GM21526 (cell line): Measurements from ENCODE around the gene HK1.
"Not testable (repeated sequence)": the region's sequence is repeated elsewhere in the genome, so short reads cannot be mapped to it uniquely, and the experiment has no call there.

Experiments
- ATAC-seq: cut with Tn5 transposase; IDR thresholded peaks from one replicate; pipeline ENCODE4 v1.9.1; 2021; ENCODE audit warnings: moderate library complexity; ENCODE audit not compliant: unreplicated experiment, low FRiP score

Gene HK1

DNA sequence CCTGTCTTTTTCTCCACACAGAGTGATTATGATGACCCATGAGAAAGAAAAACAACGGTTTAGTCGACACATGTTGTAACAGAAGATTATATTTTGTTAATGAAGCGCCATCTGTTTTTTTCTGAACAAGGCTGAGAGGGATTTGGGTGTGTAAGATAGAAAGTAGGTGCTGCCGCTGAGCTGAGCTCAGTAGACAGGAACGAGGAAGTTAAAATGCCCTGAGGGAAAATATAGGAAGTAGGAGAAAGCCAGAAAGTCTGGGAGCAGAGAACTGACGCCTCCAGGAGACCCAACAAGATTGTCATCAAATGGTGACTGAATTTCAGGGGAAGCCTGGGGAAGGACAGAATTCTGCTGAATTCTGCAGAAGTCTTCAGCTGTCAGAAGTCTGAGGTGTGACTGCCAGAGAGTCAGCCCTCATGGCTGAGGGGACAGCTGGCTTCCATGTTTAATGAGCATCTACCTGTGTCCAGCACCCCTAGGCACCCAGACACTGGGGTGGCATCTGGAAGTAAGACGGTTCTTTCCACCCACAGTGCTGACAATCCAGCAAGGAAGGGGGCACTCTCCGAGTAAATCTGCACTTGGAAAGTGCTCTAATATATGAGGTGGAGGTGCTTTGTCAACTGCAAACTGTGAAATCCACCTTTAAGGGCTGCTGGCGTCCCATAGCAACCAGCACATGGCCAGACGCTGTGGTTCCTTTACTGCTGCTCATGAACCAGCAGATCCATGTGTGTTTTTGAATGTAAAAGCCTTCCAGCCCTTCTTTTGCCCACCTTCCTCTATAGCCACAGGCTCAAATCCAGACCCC lies 160.4 kb downstream of the HK1 start:
- no peak for ATAC-seq

DNA sequence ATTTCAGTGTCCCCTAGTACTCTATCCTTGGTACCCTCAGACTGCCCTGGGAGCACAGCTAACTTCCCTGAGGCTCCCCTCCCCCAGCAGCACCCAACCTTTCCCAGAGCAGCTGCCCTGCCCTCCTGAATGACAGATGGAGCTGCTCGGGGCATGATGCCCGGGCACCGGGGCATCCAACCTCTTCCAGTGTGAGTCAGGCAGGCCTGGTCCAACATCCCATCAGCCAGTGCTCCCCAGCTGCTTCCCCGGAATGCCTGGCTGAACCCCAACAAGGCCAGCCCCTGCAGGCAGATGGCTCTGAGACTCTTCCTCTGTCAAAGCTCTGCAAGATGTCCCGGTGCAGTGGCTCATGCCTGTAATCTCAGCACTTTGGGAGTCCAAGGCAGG lies 161.0 kb downstream of the HK1 start:
- ATAC-seq: no peak

DNA sequence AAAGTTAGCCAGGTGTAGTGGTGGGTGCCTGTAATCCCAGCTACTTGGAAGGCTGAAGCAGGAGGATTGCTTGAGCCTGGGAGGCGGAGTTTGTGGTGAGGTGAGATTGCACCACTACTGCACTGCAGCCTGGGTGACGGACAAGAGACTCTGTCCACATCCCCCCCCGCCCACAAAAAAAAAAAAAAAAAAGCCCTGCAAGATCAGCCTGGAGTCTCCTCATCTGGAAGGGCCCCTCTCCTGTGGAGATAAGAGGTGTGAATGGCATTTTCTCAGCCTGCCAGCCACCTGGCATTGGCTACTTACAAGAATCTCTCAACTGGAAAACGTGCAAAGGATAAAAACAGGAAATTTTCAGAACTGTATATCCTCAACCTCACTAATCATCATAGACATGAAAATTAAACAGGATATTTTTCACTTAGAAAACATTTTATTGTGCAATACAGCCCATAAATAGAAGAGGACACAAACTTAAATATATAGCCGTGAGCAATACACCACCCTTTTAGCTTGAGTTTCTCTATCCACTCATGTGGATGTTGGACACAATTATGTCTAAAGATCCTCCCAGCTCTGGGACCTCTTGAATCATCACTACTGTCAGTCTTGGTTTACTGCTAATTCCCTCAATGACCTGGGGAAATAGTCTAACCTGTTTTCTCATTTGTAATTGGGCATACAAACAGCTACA lies 161.7 kb downstream of the HK1 start:
- no peak for ATAC-seq

DNA sequence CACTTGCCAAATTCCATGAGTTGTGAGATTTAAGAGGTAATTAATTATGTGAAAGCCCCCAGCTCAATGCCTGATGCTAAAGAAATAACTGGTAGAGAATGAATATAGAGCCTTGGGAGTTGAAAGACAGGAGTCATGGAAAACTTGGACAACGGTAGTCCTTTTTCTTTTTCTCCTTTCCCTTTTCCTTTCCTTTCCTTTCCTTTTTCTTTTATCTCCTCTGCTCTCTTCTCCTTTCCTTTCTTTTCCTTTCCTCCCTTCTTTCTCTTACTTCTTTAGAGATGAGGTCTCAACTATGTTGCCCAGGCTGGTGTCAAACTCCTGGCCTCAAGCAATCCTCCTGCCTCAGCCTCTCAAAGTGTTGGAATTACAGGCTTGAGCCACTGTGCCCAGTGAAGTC lies 165.1 kb downstream of the HK1 start:
- no peak for ATAC-seq

DNA sequence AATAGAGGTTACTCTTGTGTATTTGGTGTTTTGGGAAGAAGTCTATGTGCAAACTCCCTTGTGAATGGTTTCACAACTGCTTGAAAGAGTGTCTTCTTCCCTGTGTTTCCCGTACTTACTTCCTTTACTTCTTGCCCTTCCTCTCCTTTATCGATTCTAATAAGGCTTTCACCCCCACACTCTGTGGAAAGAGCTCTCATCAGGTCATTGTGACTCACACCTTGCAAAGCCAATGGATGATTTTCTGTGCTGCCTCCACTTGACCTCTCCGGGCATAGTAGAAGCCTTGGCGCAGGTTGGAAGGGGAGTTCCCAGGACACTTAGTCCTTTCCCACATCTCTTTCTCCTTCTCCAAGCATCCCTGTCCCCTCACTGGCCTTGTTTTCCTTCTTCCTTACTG lies 166.7 kb downstream of the HK1 start:
- ATAC-seq: no peak

DNA sequence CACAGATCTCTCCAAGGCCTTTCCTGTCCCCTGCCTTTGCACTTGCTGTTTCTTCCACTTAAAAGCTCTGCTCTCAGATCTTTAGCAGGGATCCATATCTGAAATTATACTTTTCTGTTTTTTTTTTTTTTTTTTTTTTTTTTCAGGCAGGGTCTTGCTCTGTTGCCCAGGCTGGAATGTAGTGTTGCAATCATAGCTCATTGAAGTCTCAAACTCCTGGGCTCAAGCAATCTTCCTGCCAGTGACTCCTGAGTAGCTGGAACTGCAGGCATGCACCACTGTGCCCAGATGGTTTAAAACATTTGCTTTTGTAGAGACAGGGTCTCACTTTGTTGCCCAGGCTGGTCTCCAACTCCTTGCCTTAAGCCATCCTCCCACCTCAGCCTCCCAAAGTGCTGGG lies 167.9 kb downstream of the HK1 start:
- no peak for ATAC-seq

DNA sequence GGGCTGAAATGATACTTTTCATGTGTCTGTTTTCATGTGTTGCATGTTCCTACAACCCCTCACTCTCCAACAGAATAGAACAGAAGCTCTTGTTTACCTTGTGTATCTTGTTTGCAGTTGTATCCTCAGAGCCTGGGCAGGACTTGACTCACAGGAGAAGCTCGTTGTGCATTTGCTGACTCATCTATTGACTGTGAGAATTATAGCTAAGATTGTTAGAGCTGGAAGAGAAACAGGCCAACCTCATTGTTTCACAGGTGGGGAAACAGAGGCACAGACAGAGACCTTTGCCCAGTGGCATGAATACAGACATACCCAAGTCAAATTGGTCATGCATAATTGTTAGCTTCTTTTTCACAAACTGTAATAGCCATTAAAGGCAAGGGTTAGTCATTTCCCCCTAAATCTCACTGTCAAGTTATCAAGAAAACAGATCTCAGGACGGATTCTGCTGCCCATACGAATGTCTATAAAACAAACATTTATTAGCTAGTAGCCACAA lies 168.4 kb downstream of the HK1 start:
- ATAC-seq: no peak

DNA sequence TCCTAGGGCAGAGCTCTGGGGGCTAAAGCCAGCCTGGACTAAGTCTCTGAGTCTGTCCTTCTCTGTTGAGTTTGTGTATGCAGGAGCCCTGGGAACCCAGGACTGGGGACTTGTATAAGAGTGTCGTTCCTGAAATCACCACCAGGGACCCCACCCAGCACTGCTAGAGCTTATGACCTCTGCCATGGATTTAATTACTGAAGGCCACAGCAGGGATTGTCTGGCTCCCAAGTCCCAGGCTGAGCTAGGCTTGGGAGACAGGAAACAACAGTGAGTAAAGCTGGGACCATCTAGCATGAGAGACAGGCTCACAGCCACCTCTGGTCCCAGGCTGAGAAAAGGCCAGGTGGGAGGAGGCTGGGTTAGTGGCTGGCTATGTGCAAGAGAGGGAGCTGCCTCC lies 171.5 kb downstream of the HK1 start:
- ATAC-seq: no peak

DNA sequence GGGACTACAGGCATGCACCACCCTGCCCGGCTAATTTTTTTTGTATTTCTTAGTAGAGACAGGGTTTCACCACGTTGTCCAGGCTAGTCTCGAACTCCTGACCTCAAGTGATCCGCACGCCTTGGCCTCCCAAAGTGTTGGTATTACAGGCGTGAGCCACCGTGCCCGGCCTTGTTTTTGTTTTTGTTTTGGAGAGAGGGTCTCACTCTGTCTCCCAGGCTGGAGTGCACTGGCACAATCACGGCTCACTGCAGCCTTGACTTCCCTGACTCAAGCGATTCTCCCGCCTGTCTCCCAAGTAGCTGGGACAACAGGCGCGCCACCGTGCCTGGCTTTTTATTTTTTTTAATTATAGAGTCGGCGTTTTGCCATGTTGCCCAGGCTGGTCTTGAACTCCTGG lies 172.1 kb downstream of the HK1 start:
- ATAC-seq: not testable (repeated sequence)

DNA sequence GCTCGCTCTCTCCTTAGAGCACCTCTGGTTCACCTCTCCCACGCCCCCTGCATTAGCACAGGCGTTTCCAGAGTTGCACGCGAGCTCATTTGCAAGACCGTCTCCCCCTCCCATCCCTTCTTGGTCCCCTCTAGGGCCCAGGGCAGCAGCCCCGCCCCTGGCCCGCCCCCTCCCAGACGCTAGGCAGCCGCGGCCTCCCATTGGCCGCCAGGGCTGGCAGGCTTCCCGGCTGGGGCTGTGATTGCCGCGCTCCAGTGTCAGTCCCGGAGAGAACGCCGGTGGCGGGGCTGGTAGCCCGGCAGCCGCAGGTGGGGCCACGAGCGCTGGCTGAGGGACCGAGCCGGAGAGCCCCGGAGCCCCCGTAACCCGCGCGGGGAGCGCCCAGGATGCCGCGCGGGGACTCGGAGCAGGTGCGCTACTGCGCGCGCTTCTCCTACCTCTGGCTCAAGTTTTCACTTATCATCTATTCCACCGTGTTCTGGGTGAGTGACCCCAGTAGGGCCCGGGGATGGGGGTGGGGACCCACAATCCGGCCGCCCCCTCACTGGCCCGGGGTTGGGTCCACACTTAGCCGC lies 173.0 kb downstream of the HK1 start, which contains the start of gene TSPAN15:
TSS of gene TSPAN15 (plus strand) at position 257 of the 575 bp plus-strand sequence. CDS start at position 387, 130 bp downstream.
- peak; percentile 85 for ATAC-seq
